T-helper 9 cell (primary cell): ENCODE measurements around the gene TIMM10B.
A peak's percentile ranks its signal among the peaks of the same experiment; 100 is the strongest.

Source experiments
- DNase-seq: peaks from one replicate; pipeline ENCODE4 v3.0.0-alpha.2; 2020

Gene TIMM10B

GRCh38 chr11:6472934-6473333, 8.4 kb upstream of the TIMM10B start:
- no peak for DNase-seq

GRCh38 chr11:6473451-6474412, 7.6 kb upstream of the TIMM10B start, which contains the start of gene TRIM3:
TSS of gene TRIM3 (minus strand) at chr11:6473941. CDS start at chr11:6465695, 8,246 bp downstream.
- peak; percentile 79 for DNase-seq

- DNase-seq, result no peak
Measured at GRCh38 chr11:6474413-6474792, 6.9 kb upstream of the TIMM10B start.

- no peak for DNase-seq
Measured at GRCh38 chr11:6474806-6475500, 6.3 kb upstream of the TIMM10B start.

- DNase-seq, result no peak
Measured at GRCh38 chr11:6475936-6476335, 5.4 kb upstream of the TIMM10B start.

GRCh38 chr11:6476571-6476970, 4.7 kb upstream of the TIMM10B start:
- no peak for DNase-seq

GRCh38 chr11:6480299-6480914, 894 bp upstream of the TIMM10B start:
- no peak for DNase-seq

- no peak for DNase-seq
Measured at GRCh38 chr11:6481924-6482275, 599 bp downstream of the TIMM10B start.

GRCh38 chr11:6482441-6482840, 1.1 kb downstream of the TIMM10B start:
- DNase-seq, result no peak

GRCh38 chr11:6483015-6483414, 1.7 kb downstream of the TIMM10B start:
- DNase-seq, result no peak

- no peak for DNase-seq
Measured at GRCh38 chr11:6485661-6486060, 4.4 kb downstream of the TIMM10B start.

GRCh38 chr11:6486256-6486655, 5.0 kb downstream of the TIMM10B start:
- no peak for DNase-seq

GRCh38 chr11:6486938-6487337, 5.6 kb downstream of the TIMM10B start:
- DNase-seq, result no peak

- no peak for DNase-seq
Measured at GRCh38 chr11:6488342-6488741, 7.0 kb downstream of the TIMM10B start.

GRCh38 chr11:6488821-6489220, 7.5 kb downstream of the TIMM10B start:
- DNase-seq, result no peak

GRCh38 chr11:6489306-6489705, 8.0 kb downstream of the TIMM10B start:
- no peak for DNase-seq

GRCh38 chr11:6497069-6497839, 16.0 kb downstream of the TIMM10B start, which contains the start of gene DNHD1:
TSS of gene DNHD1 (plus strand) at chr11:6497280. CDS start at chr11:6498216, 936 bp downstream.
- no peak for DNase-seq

- no peak for DNase-seq
Measured at GRCh38 chr11:6498121-6498520, 16.8 kb downstream of the TIMM10B start.

GRCh38 chr11:6498544-6498943, 17.2 kb downstream of the TIMM10B start:
- DNase-seq, result no peak

GRCh38 chr11:6502382-6502781, 21.1 kb downstream of the TIMM10B start:
- DNase-seq, result no peak

GRCh38 chr11:6504166-6504565, 22.9 kb downstream of the TIMM10B start:
- no peak for DNase-seq

GRCh38 chr11:6505577-6506240, 24.4 kb downstream of the TIMM10B start:
- no peak for DNase-seq
